Measurements from ENCODE around the gene NECAB3. TPM values are rescaled to one million over a fixed set of nuclear protein-coding genes. Genes with fewer than 3 reads are reported as not detected.

Gene NECAB3
- total and polyA plus RNA-seq, 7 donors = 27.1 to 50.1 (median 44.6) TPM

DNA sequence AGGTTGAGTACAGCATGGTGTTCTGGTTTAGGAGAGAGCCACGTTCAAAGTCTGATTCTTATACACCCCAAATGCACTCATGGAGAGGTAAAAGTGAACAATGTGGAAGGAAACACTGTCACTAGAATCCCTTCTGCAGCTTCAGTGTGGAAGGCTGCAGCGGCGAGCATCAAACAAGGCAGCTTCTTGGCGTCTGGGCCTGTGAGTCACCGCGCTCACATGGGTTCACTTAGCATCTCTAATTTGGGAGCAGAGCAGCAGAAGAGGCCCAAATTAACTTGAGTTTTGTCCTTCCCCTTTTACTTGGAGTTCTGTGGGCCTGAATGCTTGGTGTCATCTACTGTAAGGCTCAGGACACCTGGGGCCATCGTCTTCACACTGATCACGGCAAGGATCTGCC, 22.9 kb upstream of the NECAB3 start:
- Histone ChIP-seq H3K27me3 (no peaks in the 10 kb centered on the region), H3K4me3 (no peak overlapping the region), H3K4me1 (peaks cover 0 to 29% (median 26%) of the 10 kb centered on the region in 4 donors), H3K36me3 (no peaks in the 10 kb centered on the region), H3K27ac (peak overlapping the region; percentile 18 to 80 (median 62)), H3K9me3 (no peaks in the 10 kb centered on the region)
- intact Hi-C loops (cut with DNase I) = no loop called here
- WGBS, 2 donors = 85 to 90% methylated on average over 8 of the region's 8 CpGs
- DNase-seq = peak; percentile 86
- TF ChIP-seq EP300 (IDR thresholded peaks at IDR 0.05) (no peak), POLR2AphosphoS5 (IDR thresholded peaks at IDR 0.05) (peak in 2 of 4 donors; percentile 18 to 45), POLR2A (IDR thresholded peaks at IDR 0.05) (no peak)

DNA sequence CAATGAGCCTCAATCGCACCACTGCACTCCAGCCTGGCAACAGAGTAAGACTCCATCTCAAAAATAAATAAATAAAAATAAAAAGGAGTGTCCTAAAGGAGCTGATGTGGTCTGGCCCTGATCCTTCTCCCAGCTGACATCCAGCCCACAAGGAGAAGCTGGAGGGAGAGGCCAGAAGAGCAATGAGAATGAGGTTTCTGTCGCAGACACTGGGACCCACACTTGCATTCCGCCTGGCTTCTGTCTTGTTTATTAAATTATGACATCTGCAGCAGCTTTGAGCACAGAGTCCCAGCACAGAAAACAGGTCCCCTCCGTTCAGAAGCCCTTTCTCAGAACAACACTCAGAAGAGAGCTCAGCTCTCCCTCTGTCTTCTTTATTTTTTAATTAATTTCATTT, 22.2 kb upstream of the NECAB3 start:
- no peaks in the 10 kb centered on the region for H3K36me3 ChIP-seq
- DNase-seq = no peak
- H3K4me3 ChIP-seq = no peak overlapping the region
- H3K27me3 ChIP-seq = no peaks in the 10 kb centered on the region
- 76 to 88% methylated on average over 4 of the region's 4 CpGs for WGBS, 2 donors
- intact Hi-C loops (cut with DNase I) = no loop called here
- TF ChIP-seq, protein P1, sequence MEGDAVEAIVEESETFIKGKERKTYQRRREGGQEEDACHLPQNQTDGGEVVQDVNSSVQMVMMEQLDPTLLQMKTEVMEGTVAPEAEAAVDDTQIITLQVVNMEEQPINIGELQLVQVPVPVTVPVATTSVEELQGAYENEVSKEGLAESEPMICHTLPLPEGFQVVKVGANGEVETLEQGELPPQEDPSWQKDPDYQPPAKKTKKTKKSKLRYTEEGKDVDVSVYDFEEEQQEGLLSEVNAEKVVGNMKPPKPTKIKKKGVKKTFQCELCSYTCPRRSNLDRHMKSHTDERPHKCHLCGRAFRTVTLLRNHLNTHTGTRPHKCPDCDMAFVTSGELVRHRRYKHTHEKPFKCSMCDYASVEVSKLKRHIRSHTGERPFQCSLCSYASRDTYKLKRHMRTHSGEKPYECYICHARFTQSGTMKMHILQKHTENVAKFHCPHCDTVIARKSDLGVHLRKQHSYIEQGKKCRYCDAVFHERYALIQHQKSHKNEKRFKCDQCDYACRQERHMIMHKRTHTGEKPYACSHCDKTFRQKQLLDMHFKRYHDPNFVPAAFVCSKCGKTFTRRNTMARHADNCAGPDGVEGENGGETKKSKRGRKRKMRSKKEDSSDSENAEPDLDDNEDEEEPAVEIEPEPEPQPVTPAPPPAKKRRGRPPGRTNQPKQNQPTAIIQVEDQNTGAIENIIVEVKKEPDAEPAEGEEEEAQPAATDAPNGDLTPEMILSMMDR (IDR thresholded peaks at IDR 0.05) = no peak
- TF ChIP-seq EP300 (IDR thresholded peaks at IDR 0.05) = no peak
- TF ChIP-seq POLR2AphosphoS5 (IDR thresholded peaks at IDR 0.05) = no peak
- no peak for TF ChIP-seq POLR2A (IDR thresholded peaks at IDR 0.05)
- peaks cover 0 to 29% (median 26%) of the 10 kb centered on the region in 4 donors for H3K4me1 ChIP-seq
- peak overlapping the region in 3 of 4 donors; percentile 61 to 80 (median 62) for H3K27ac ChIP-seq
- no peaks in the 10 kb centered on the region for H3K9me3 ChIP-seq

DNA sequence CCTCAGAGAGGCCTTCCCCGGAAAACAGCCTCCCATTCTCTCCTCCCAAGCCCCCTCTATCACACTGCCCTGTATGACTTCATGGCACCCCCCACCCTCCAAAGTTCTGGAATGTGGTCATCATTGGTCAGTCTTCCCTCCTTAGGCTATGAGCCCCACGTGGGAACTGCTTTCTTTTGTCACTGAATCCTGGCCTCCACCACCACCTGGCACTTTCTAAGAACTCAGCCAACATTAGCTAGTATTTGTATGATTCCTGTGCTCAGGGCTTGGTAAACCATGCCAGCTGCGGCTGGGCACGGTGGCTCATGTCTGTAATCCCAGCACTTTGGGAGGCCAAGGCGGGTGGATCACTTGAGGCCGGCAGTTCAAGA, 20.4 kb upstream of the NECAB3 start:
- Histone ChIP-seq H3K27me3 (no peaks in the 10 kb centered on the region), H3K4me3 (no peak overlapping the region), H3K27ac (peak overlapping the region in 3 of 4 donors; percentile 53 to 67 (median 58)), H3K4me1 (peaks cover 0 to 29% (median 26%) of the 10 kb centered on the region in 4 donors), H3K9me3 (no peaks in the 10 kb centered on the region), H3K36me3 (no peaks in the 10 kb centered on the region)
- intact Hi-C loops (cut with DNase I) = no loop called here
- no peak for DNase-seq
- no peak for TF ChIP-seq POLR2AphosphoS5 (IDR thresholded peaks at IDR 0.05)
- TF ChIP-seq POLR2A (IDR thresholded peaks at IDR 0.05) = no peak
- TF ChIP-seq, protein P1 (IDR thresholded peaks at IDR 0.05) = no peak
- no peak for TF ChIP-seq EP300 (IDR thresholded peaks at IDR 0.05)
- WGBS, 2 donors = 67 to 84% methylated on average over 6 of the region's 6 CpGs

DNA sequence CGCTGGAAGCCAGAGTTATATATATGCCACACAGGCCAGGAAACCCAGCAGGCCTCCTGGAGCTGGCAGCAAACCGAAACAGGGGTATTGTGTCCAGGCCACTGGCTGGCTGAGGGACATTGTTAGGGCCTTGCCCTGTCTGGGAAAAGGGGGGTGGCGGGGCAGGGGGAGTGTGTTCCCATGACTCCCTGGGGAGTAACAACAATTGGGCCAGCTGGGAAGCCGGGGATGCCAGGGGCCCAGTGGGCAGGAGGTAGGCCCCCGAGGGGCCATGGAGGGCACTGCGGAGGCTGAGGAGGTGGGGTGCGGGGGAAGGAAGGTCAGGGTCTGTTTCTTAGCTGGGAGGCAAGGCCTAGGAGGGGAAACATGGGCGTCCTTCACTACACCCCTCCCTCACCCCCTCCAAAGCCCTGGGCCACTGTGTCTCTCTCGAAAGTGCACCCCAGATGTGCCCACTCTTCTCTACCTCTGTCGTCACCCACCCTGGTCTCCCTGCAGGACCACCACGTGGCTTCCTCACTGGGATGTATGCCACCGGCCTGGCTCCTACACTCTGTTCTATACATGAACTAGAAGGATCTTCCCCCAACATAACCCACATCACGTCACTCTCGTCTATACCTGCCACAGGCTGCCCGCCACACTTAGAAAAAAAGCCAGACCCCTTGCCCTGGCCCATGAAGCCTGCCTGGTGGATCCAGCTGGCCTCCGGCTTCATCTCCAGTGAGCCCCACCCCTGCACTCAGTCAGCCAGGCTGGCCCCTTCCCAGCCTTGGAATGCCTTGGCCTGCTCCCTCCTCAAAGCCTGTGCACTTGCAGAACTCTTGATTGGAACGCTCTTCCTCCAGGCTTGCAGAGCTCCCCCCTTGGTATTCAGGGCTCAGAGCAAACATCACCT, 19.8 kb upstream of the NECAB3 start:
- intact Hi-C loops (cut with DNase I) = no loop called here
- 80 to 89% methylated on average over 17 of the region's 17 CpGs for WGBS, 2 donors
- H3K36me3 ChIP-seq = no peaks in the 10 kb centered on the region
- no peaks in the 10 kb centered on the region for H3K27me3 ChIP-seq
- no peak for TF ChIP-seq POLR2A (IDR thresholded peaks at IDR 0.05)
- TF ChIP-seq, protein P1 (IDR thresholded peaks at IDR 0.05) = no peak
- no peak for TF ChIP-seq POLR2AphosphoS5 (IDR thresholded peaks at IDR 0.05)
- TF ChIP-seq EP300 (IDR thresholded peaks at IDR 0.05) = no peak
- peak; percentile 83 for DNase-seq
- H3K27ac ChIP-seq = peak overlapping the region; percentile 32 to 67 (median 56)
- H3K9me3 ChIP-seq = no peaks in the 10 kb centered on the region
- no peak overlapping the region for H3K4me3 ChIP-seq
- H3K4me1 ChIP-seq = peaks cover 0 to 29% (median 26%) of the 10 kb centered on the region in 4 donors

DNA sequence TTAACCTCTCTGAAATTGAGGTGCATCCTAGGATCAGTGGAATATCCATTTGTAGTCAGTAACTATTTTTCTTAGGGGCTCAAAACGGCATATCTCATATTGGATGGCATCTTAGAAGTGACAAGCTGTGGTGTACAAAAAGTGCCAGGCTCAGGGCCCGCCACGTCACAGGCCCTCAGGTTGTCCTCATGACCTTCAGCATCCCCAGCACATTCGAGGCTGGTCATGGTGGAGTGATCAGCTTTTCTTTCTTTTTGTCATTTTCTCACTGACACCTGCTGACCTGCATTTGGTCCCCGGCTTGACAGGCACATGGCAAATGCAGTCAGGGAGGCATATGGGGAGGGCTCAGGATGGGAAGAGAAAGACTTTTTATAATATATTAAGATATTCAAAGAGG, 19.1 kb upstream of the NECAB3 start:
- intact Hi-C loops (cut with DNase I) = no loop called here
- Histone ChIP-seq H3K36me3 (no peaks in the 10 kb centered on the region), H3K9me3 (no peaks in the 10 kb centered on the region), H3K4me1 (peaks cover 0 to 29% (median 26%) of the 10 kb centered on the region in 4 donors), H3K27me3 (no peaks in the 10 kb centered on the region), H3K27ac (peak overlapping the region in 2 of 4 donors; percentile 53 to 67), H3K4me3 (no peak overlapping the region)
- TF ChIP-seq POLR2A (IDR thresholded peaks at IDR 0.05) = no peak
- no peak for TF ChIP-seq EP300 (IDR thresholded peaks at IDR 0.05)
- TF ChIP-seq, protein P1 (IDR thresholded peaks at IDR 0.05) = no peak
- TF ChIP-seq POLR2AphosphoS5 (IDR thresholded peaks at IDR 0.05) = no peak
- no peak for DNase-seq
- 87% methylated on average over 5 of the region's 5 CpGs for WGBS, 2 donors
